Activated CD8-positive, alpha-beta memory T cell treated with anti-CD3 and anti-CD28 coated beads for 4 hours (primary cell): Measurements from ENCODE around the gene PPFIA3.

Experiments
- DNase-seq, 2 donors: peaks; one replicate each; pipeline ENCODE4 v3.0.0-alpha.2; 2020; ENCODE audit warnings: low read depth in 2 of 2

PPFIA3 gene

GRCh38 chr19:49182848-49183375, 63.6 kb downstream of the PPFIA3 start:
- DNase-seq = no peak

- no peak for DNase-seq
Measured at GRCh38 chr19:49186108-49186507, 66.8 kb downstream of the PPFIA3 start.

GRCh38 chr19:49188626-49189200, 69.4 kb downstream of the PPFIA3 start:
- no peak for DNase-seq

GRCh38 chr19:49189259-49189658, 69.9 kb downstream of the PPFIA3 start:
- DNase-seq = no peak

- no peak for DNase-seq
Measured at GRCh38 chr19:49190781-49191180, 71.4 kb downstream of the PPFIA3 start.

- DNase-seq = no peak
Measured at GRCh38 chr19:49193822-49194394, 74.6 kb downstream of the PPFIA3 start.

GRCh38 chr19:49194408-49194807, 75.1 kb downstream of the PPFIA3 start:
- no peak for DNase-seq

- DNase-seq = no peak
Measured at GRCh38 chr19:49196527-49197240, 77.3 kb downstream of the PPFIA3 start.

GRCh38 chr19:49200238-49200862, 81.0 kb downstream of the PPFIA3 start:
- no peak for DNase-seq
